K562 (cell line): ENCODE results near the gene ACSF3. TPM values are rescaled to one million over a fixed set of nuclear protein-coding genes. Genes with fewer than 3 reads are reported as not detected.

Source experiments
- ATAC-seq: fragments of 200-7000 bp; cut with Tn5 transposase; 3 replicates; pipeline ENCODE4 v1.9.1; 2020; ENCODE audit warnings: moderate library complexity
- BruUV-seq: library from RNA; stranded (reverse); fragments of 400-500 nt; replicated peaks from 2 replicates; lab custom pipeline; 2021; lab: Mats Ljungman, UMichigan
- CTCF ChIA-PET: fragments of 300-600 bp; formaldehyde crosslinking; extraction: SDS; loops from one replicate; lab custom pipeline; 2021; ENCODE audit warnings: low intra/inter-chr PET ratio; lab: Yijun Ruan, JAX
- POLR2A ChIA-PET: fragments of 300-600, 350-650 bp; sonication (Branson Sonifier 250); formaldehyde crosslinking; extraction: SDS; loops from one replicate; lab custom pipeline; 2021; ENCODE audit warnings: antibody characterized with exemption, inconsistent platforms; lab: Yijun Ruan, JAX
- DNase-seq, 4 experiments: peaks; one replicate each; pipeline versions ENCODE4 v3.0.0 to v3.0.0-alpha.2; 2011 to 2018; ENCODE audit warnings: low spot score in 3 of 4, mixed read lengths in 3 of 4; ENCODE audit errors: extremely low read depth in 1 of 4
- FAIRE-seq: peaks from 2 replicates; lab custom pipeline; 2011; peaks lifted over from hg19 to GRCh38; lab: Jason Lieb, UNC
- H2AFZ ChIP-seq: 2 replicates; pipeline ENCODE4 v1.6.0; 2011; ENCODE audit warnings: low read depth, low read length, control low read depth, inconsistent platforms
- H3K27ac ChIP-seq: fragments of 200-600 bp; 3 replicates; pipeline ENCODE4 v1.8.0; 2011; ENCODE audit warnings: low read depth, mild to moderate bottlenecking, control low read depth, inconsistent platforms, low read length, moderate library complexity, mixed read lengths; ENCODE audit errors: extremely low read depth
- H3K27me3 ChIP-seq, 2 experiments: fragments of 300-600 bp in 1 of 2; 2 replicates in 1 of 2; 3 replicates in 1 of 2; pipeline versions ENCODE4 v1.6.0 to v1.8.0; 2011; ENCODE audit warnings: inconsistent platforms in 2 of 2, low read length in 2 of 2, mild to moderate bottlenecking in 1 of 2, mixed read lengths in 1 of 2, moderate library complexity in 1 of 2; ENCODE audit not compliant: control insufficient read depth in 2 of 2, insufficient read depth in 2 of 2
- H3K36me3 ChIP-seq: fragments of 300-600 bp; 3 replicates; pipeline ENCODE4 v1.8.0; 2011; ENCODE audit warnings: mild to moderate bottlenecking, low read length, inconsistent platforms; ENCODE audit not compliant: control insufficient read depth, insufficient read depth
- H3K4me1 ChIP-seq, 2 experiments: fragments of 200-600 bp in 1 of 2; replicated peaks in 1 of 2; 2 replicates in 1 of 2; 3 replicates in 1 of 2; pipeline versions ENCODE4 v1.5.1 to v1.8.0; 2011; ENCODE audit warnings: inconsistent platforms in 2 of 2, low read length in 2 of 2, mild to moderate bottlenecking in 1 of 2, mixed read lengths in 1 of 2, moderate library complexity in 1 of 2; ENCODE audit not compliant: control insufficient read depth in 2 of 2, insufficient read depth in 2 of 2
- H3K4me2 ChIP-seq: 2 replicates; pipeline ENCODE4 v1.6.1; 2011; ENCODE audit warnings: low read length, control low read depth, inconsistent platforms, mixed read lengths; ENCODE audit not compliant: insufficient read depth
- H3K4me3 ChIP-seq: fragments of 200-600 bp; sonication (generic), shearing (Covaris generic); 2 replicates; pipeline ENCODE4 v1.5.1; 2016; ENCODE audit warnings: control low read depth, inconsistent platforms
- H3K79me2 ChIP-seq: fragments of 200-600 bp; 3 replicates; pipeline ENCODE4 v1.8.0; 2011; ENCODE audit warnings: low read length, inconsistent platforms; ENCODE audit not compliant: control insufficient read depth, insufficient read depth
- H3K9ac ChIP-seq, 2 experiments: 2 replicates each; pipeline versions ENCODE4 v1.6.0 to v1.6.1; 2011; ENCODE audit warnings: low read depth in 2 of 2, low read length in 2 of 2, control low read depth in 1 of 2, inconsistent platforms in 1 of 2, mild to moderate bottlenecking in 1 of 2, mixed read lengths in 1 of 2; ENCODE audit not compliant: insufficient read depth in 1 of 2
- H3K9me1 ChIP-seq: one replicate; pipeline ENCODE4 v1.6.0; 2011; ENCODE audit warnings: inconsistent platforms, mild to moderate bottlenecking, low read length, moderate library complexity; ENCODE audit not compliant: control insufficient read depth, insufficient read depth
- H3K9me3 ChIP-seq: replicated peaks from 2 replicates; pipeline ENCODE4 v1.5.1; 2011; ENCODE audit warnings: low read depth, low read length, inconsistent platforms; ENCODE audit not compliant: control insufficient read depth, insufficient read depth
- H4K20me1 ChIP-seq: replicated peaks from 2 replicates; pipeline ENCODE4 v1.6.1; 2011; ENCODE audit warnings: low read length, inconsistent platforms, mixed read lengths; ENCODE audit not compliant: control insufficient read depth, insufficient read depth
- CBX5 ChIP-seq: IDR thresholded peaks from 2 replicates; pipeline ENCODE4 v1.6.1; 2014; ENCODE audit warnings: low read depth, borderline replicate concordance
- GTF2E2 ChIP-seq: fragments of 200-800 bp; sonication (Bioruptor generic); IDR thresholded peaks from 2 replicates; pipeline ENCODE4 v1.6.1; 2016; ENCODE audit warnings: missing genetic modification characterization, missing compliant biosample characterization
- HNRNPLL ChIP-seq: fragments of 200-400 bp; formaldehyde crosslinking; IDR thresholded peaks from 2 replicates; pipeline ENCODE4 v1.6.1; 2017; ENCODE audit warnings: low read length, low read depth, mild to moderate bottlenecking; ENCODE audit not compliant: poor library complexity, severe bottlenecking
- LARP7 ChIP-seq: fragments of 450-650 bp; IDR thresholded peaks from 2 replicates; pipeline ENCODE4 v1.6.1; 2016
- ZC3H11A ChIP-seq: IDR thresholded peaks from 2 replicates; pipeline ENCODE4 v1.6.1; 2012; ENCODE audit warnings: low read depth, low read length, improper control_type of control experiment
- WGBS: fragments of 100-300 bp; shearing (Covaris generic); methylation state at CpG from one replicate; pipeline ENCODE4 v1.1.6; 2016; ENCODE audit warnings: low coverage, mixed read lengths; ENCODE audit not compliant: insufficient coverage; ENCODE audit errors: missing lambda C conversion rate; 5-methylcytosine and 5-hydroxymethylcytosine counted together
- in situ Hi-C: fragments of 300-500 bp; cut with MboI; formaldehyde crosslinking; loops from 4 replicates; pipeline ENCODE4 v1.15.0; 2018; ENCODE audit warnings: inconsistent platforms, mixed read lengths
- intact Hi-C: fragments of 100-400 bp; cut with micrococcal nuclease; formaldehyde crosslinking; loops from 2 replicates; pipeline ENCODE4 v1.14.2; 2022
- polyA plus RNA-seq, 8 experiments: library from polyadenylated mRNA; depleted of rRNA in 4 of 8; stranded (reverse) in 5 of 8; unstranded in 3 of 8; fragments of >200 nt; fragmentation: Nextera tagmentation in 2 of 8; fragmentation: Illumina TruSeq in 1 of 8; extraction: Ambion mirVana in 2 of 8; extraction: Trizol in 1 of 8; gene quantifications; 2 replicates each; pipeline versions ENCODE4 v1.2.1 to v1.2.3, GENCODE V29; 2011 to 2014; ENCODE audit warnings: inconsistent platforms in 1 of 8, missing spikeins in 1 of 8
- total RNA-seq, 7 experiments: library from RNA; depleted of rRNA in 6 of 7; stranded (reverse); fragments of >200 nt in 6 of 7; fragmentation: Illumina TruSeq in 2 of 7; extraction: Trizol in 2 of 7; gene quantifications; 2 replicates each; pipeline versions ENCODE4 v1.2.1 to v1.2.3, GENCODE V29; 2011 to 2021; ENCODE audit warnings: low replicate concordance in 1 of 7
- TF ChIP-seq, protein P1 (sequence below): fragments of 450-650 bp; IDR thresholded peaks from 2 replicates; pipeline ENCODE4 v1.6.1; 2017; ENCODE audit warnings: antibody characterized with exemption
- TF ChIP-seq, protein P2 (sequence below): sonication (generic); formaldehyde crosslinking; IDR thresholded peaks from 2 replicates; pipeline ENCODE4 v1.8.1; 2023; ENCODE audit warnings: mild to moderate bottlenecking, missing genetic modification reagents
- TF ChIP-seq, protein P3 (sequence below): IDR thresholded peaks from 2 replicates; pipeline ENCODE4 v1.6.1; 2014; ENCODE audit warnings: antibody characterized with exemption
- TF ChIP-seq, protein P4 (sequence below), 2 experiments: fragments of 450-650 bp; IDR thresholded peaks; 2 replicates each; pipeline ENCODE4 v1.6.1; 2016

ACSF3 gene
- total and polyA plus RNA-seq, 9 of the 15 experiments (the other 6 are each of a cell fraction or from before 2014, with no cell fraction given): 0.77 to 32.8 (median 14.7) TPM

DNA sequence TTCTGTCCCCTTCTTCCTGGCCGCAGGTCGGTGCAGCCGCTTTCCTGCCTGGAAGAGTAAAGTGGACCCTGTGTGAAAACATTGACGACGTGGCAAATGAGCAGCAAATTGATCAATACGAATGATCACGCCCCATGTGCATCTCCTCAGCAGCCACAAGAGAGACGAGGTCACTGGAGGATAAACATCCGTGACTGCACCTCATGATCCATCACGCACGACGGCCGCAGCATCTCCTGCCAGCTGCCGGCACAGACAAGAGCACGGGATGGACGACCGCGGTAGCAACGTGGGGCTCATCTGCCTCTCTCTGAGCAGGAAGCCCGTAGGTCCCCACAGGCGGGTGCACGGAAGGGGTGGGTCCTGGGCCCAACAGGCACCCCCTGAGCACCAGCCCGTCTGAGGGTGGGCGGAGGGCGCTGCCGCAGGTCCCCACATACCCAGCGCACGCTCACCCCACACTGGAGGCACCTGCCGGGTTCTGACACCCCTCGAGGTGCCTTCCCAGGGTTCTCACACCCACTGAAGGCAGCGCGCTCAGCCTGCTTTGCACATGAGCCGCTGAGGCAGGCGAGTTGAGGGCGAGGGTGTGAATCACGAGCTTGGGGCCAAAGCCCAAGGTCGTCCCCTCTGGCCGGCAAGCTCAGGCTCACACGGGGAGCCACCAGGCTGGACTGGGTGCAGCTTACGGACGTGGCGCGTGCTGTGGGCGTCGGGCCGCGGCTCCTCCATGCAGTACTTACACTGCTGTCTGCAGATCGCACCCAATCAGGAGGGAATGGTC is 65.6 kb downstream of the ACSF3 start:
- BruUV-seq: no TSS peak
- Histone ChIP-seq H3K4me1 (peaks cover 0 to 61% of the 10 kb centered on the region in 2 experiments; a peak in 3 of 5 replicates), H3K9me3 (peaks cover 14% of the 10 kb centered on the region), H3K36me3 (no peaks in the 10 kb centered on the region), H3K27me3 (no peaks in the 10 kb centered on the region), H2AFZ (no peak overlapping the region), H3K9me1 (no peaks in the 10 kb centered on the region), H3K9ac (no peak overlapping the region), H3K79me2 (no peaks in the 10 kb centered on the region), H3K27ac (no peak overlapping the region), H4K20me1 (no peaks in the 10 kb centered on the region), H3K4me3 (no peak overlapping the region), H3K4me2 (no peak overlapping the region)
- POLR2A ChIA-PET: interaction anchor here (0.5 to 1.2 kb wide), 4 partner anchors 12 to 438 kb away, joined by 3 read pairs; partner anchors contain the start of gene CDH15
- CTCF ChIA-PET: no interaction called here
- TF ChIP-seq HNRNPLL (peak; percentile 33), ZC3H11A (no peak), LARP7 (no peak), CBX5 (no peak), GTF2E2 (tag) (no peak)
- TF ChIP-seq, protein P1, sequence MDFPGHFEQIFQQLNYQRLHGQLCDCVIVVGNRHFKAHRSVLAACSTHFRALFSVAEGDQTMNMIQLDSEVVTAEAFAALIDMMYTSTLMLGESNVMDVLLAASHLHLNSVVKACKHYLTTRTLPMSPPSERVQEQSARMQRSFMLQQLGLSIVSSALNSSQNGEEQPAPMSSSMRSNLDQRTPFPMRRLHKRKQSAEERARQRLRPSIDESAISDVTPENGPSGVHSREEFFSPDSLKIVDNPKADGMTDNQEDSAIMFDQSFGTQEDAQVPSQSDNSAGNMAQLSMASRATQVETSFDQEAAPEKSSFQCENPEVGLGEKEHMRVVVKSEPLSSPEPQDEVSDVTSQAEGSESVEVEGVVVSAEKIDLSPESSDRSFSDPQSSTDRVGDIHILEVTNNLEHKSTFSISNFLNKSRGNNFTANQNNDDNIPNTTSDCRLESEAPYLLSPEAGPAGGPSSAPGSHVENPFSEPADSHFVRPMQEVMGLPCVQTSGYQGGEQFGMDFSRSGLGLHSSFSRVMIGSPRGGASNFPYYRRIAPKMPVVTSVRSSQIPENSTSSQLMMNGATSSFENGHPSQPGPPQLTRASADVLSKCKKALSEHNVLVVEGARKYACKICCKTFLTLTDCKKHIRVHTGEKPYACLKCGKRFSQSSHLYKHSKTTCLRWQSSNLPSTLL: no peak
- TF ChIP-seq, protein P2, sequence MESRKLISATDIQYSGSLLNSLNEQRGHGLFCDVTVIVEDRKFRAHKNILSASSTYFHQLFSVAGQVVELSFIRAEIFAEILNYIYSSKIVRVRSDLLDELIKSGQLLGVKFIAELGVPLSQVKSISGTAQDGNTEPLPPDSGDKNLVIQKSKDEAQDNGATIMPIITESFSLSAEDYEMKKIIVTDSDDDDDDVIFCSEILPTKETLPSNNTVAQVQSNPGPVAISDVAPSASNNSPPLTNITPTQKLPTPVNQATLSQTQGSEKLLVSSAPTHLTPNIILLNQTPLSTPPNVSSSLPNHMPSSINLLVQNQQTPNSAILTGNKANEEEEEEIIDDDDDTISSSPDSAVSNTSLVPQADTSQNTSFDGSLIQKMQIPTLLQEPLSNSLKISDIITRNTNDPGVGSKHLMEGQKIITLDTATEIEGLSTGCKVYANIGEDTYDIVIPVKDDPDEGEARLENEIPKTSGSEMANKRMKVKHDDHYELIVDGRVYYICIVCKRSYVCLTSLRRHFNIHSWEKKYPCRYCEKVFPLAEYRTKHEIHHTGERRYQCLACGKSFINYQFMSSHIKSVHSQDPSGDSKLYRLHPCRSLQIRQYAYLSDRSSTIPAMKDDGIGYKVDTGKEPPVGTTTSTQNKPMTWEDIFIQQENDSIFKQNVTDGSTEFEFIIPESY (CRISPR knock-in tag): 0 out of 2 replicates have a peak, but pooled peaks have one; percentile 15
- TF ChIP-seq, protein P3, sequence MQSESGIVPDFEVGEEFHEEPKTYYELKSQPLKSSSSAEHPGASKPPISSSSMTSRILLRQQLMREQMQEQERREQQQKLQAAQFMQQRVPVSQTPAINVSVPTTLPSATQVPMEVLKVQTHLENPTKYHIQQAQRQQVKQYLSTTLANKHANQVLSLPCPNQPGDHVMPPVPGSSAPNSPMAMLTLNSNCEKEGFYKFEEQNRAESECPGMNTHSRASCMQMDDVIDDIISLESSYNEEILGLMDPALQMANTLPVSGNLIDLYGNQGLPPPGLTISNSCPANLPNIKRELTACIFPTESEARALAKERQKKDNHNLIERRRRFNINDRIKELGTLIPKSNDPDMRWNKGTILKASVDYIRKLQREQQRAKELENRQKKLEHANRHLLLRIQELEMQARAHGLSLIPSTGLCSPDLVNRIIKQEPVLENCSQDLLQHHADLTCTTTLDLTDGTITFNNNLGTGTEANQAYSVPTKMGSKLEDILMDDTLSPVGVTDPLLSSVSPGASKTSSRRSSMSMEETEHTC: no peak
- TF ChIP-seq, protein P4, sequence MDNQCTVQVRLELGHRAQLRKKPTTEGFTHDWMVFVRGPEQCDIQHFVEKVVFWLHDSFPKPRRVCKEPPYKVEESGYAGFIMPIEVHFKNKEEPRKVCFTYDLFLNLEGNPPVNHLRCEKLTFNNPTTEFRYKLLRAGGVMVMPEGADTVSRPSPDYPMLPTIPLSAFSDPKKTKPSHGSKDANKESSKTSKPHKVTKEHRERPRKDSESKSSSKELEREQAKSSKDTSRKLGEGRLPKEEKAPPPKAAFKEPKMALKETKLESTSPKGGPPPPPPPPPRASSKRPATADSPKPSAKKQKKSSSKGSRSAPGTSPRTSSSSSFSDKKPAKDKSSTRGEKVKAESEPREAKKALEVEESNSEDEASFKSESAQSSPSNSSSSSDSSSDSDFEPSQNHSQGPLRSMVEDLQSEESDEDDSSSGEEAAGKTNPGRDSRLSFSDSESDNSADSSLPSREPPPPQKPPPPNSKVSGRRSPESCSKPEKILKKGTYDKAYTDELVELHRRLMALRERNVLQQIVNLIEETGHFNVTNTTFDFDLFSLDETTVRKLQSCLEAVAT (IDR thresholded peaks at IDR 0.05): no peak
- intact Hi-C loops: no loop called here
- FAIRE-seq (no peak), ATAC-seq (no peak), DNase-seq (no peak)
- in situ Hi-C loops: no loop called here
- WGBS: 74% methylated on average over 33 of the region's 48 CpGs
